Measurements from ENCODE around the gene WDR82. TPM values are rescaled to one million over a fixed set of nuclear protein-coding genes. Genes with fewer than 3 reads are reported as not detected.
A peak's percentile ranks its signal among the peaks of the same experiment; 100 is the strongest.

Gene WDR82
- total RNA-seq, 2 donors from 2014 or later = 78.4 to 84.2 TPM

- H3K9me3 Mint-ChIP-seq = no peaks in the 10 kb centered on the region
- no peaks in the 10 kb centered on the region for H3K27me3 Mint-ChIP-seq (ENCODE audit: insufficient read depth)
- H3K4me1 Mint-ChIP-seq = peaks cover 14% of the 10 kb centered on the region
- Histone ChIP-seq H3K9ac (ENCODE audit: extremely low read depth, low read length, poor library complexity, severe bottlenecking) (no peak overlapping the region), H3K4me3 (ENCODE audit: low read length) (no peak overlapping the region), H3K4me1 (ENCODE audit: control insufficient read depth, insufficient read depth, low read length) (peaks cover 4% of the 10 kb centered on the region), H3K27me3 (ENCODE audit: control insufficient read depth, insufficient read depth, low read length, poor library complexity, severe bottlenecking) (no peaks in the 10 kb centered on the region), H3K27ac (ENCODE audit: low read depth, low read length) (no peak overlapping the region), H3K9me3 (ENCODE audit: control insufficient read depth, low read length) (no peaks in the 10 kb centered on the region), H3K36me3 (ENCODE audit: control insufficient read depth, insufficient read depth, low read length) (peaks cover 18% of the 10 kb centered on the region)
- no peak for DNase-seq
- H3K36me3 Mint-ChIP-seq (ENCODE audit: low read depth) = peaks cover 20% of the 10 kb centered on the region
- WGBS, 2 experiments (ENCODE audit: insufficient coverage in 1 of 2, insufficient read length in 1 of 2) = 84 to 89% methylated on average over 4 to 15 of the region's 15 CpGs
- H3K4me3 Mint-ChIP-seq = no peak overlapping the region
- no peak overlapping the region for H3K27ac Mint-ChIP-seq
- TF ChIP-seq, protein P1, sequence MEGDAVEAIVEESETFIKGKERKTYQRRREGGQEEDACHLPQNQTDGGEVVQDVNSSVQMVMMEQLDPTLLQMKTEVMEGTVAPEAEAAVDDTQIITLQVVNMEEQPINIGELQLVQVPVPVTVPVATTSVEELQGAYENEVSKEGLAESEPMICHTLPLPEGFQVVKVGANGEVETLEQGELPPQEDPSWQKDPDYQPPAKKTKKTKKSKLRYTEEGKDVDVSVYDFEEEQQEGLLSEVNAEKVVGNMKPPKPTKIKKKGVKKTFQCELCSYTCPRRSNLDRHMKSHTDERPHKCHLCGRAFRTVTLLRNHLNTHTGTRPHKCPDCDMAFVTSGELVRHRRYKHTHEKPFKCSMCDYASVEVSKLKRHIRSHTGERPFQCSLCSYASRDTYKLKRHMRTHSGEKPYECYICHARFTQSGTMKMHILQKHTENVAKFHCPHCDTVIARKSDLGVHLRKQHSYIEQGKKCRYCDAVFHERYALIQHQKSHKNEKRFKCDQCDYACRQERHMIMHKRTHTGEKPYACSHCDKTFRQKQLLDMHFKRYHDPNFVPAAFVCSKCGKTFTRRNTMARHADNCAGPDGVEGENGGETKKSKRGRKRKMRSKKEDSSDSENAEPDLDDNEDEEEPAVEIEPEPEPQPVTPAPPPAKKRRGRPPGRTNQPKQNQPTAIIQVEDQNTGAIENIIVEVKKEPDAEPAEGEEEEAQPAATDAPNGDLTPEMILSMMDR (conservative IDR thresholded peaks at IDR 0.05) = peak; percentile 42
Measured at GRCh38 chr3:52234516-52235447, 43.7 kb downstream of the WDR82 start.

- Mint-ChIP-seq H3K27me3 (ENCODE audit: insufficient read depth) (no peaks in the 10 kb centered on the region), H3K4me1 (peaks cover 13% of the 10 kb centered on the region), H3K27ac (no peak overlapping the region), H3K9me3 (no peaks in the 10 kb centered on the region), H3K4me3 (no peak overlapping the region), H3K36me3 (ENCODE audit: low read depth) (peaks cover 28% of the 10 kb centered on the region)
- H3K27ac ChIP-seq (ENCODE audit: low read depth, low read length) = no peak overlapping the region
- peaks cover 4% of the 10 kb centered on the region for H3K4me1 ChIP-seq (ENCODE audit: control insufficient read depth, insufficient read depth, low read length)
- H3K4me3 ChIP-seq (ENCODE audit: low read length) = no peak overlapping the region
- no peaks in the 10 kb centered on the region for H3K27me3 ChIP-seq (ENCODE audit: control insufficient read depth, insufficient read depth, low read length, poor library complexity, severe bottlenecking)
- no peaks in the 10 kb centered on the region for H3K9me3 ChIP-seq (ENCODE audit: control insufficient read depth, low read length)
- TF ChIP-seq, protein P1 (conservative IDR thresholded peaks at IDR 0.05) = no peak
- no peak overlapping the region for H3K9ac ChIP-seq (ENCODE audit: extremely low read depth, low read length, poor library complexity, severe bottlenecking)
- peaks cover 18% of the 10 kb centered on the region for H3K36me3 ChIP-seq (ENCODE audit: control insufficient read depth, insufficient read depth, low read length)
- no peak for DNase-seq
- WGBS, 2 experiments (ENCODE audit: insufficient coverage in 1 of 2, insufficient read length in 1 of 2) = 91 to 100% methylated on average over 1 to 3 of the region's 3 CpGs
Measured at GRCh38 chr3:52233968-52234367, 44.5 kb downstream of the WDR82 start.

- Histone ChIP-seq H3K9ac (ENCODE audit: extremely low read depth, low read length, poor library complexity, severe bottlenecking) (no peak overlapping the region), H3K4me3 (ENCODE audit: low read length) (no peak overlapping the region), H3K9me3 (ENCODE audit: control insufficient read depth, low read length) (no peaks in the 10 kb centered on the region), H3K27me3 (ENCODE audit: control insufficient read depth, insufficient read depth, low read length, poor library complexity, severe bottlenecking) (no peaks in the 10 kb centered on the region), H3K4me1 (ENCODE audit: control insufficient read depth, insufficient read depth, low read length) (peaks cover 4% of the 10 kb centered on the region), H3K27ac (ENCODE audit: low read depth, low read length) (no peak overlapping the region), H3K36me3 (ENCODE audit: control insufficient read depth, insufficient read depth, low read length) (peaks cover 18% of the 10 kb centered on the region)
- TF ChIP-seq, protein P1 (conservative IDR thresholded peaks at IDR 0.05) = no peak
- DNase-seq = no peak
- no peaks in the 10 kb centered on the region for H3K27me3 Mint-ChIP-seq (ENCODE audit: insufficient read depth)
- H3K27ac Mint-ChIP-seq = no peak overlapping the region
- H3K9me3 Mint-ChIP-seq = no peaks in the 10 kb centered on the region
- 93 to 94% methylated on average over 3 to 5 of the region's 5 CpGs for WGBS, 2 experiments (ENCODE audit: insufficient coverage in 1 of 2, insufficient read length in 1 of 2)
- H3K4me1 Mint-ChIP-seq = peaks cover 8% of the 10 kb centered on the region
- peaks cover 29% of the 10 kb centered on the region for H3K36me3 Mint-ChIP-seq (ENCODE audit: low read depth)
- no peak overlapping the region for H3K4me3 Mint-ChIP-seq
Measured at GRCh38 chr3:52233108-52233591, 45.3 kb downstream of the WDR82 start.

Measured in endodermal cell (in vitro differentiated cells).